ENCODE measurements around the gene SLC6A6. TPM values are rescaled to one million over a fixed set of nuclear protein-coding genes. Genes with fewer than 3 reads are reported as not detected.

Gene SLC6A6
- total RNA-seq, 4 donors from 2014 or later = 15.4 to 37.6 (median 20.9) TPM

DNA sequence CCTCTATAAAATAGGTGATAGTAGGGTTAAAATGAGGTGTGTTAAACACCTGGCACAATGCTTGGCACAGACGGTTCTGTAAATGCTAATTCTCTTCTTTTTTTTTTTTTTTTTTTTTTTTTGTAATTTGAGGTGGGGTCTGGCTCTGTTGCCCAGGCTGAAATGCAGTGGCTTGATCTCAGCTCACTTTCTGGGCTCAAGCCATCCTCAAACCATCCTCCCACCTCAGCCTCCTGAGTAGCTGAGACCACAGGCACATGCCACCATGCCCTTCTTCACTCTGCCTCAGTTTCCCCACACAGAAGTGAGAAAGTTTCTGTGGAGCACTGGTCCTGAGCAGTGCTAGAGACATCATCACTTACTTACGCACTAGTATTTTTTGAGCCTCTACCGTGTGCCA is 57.4 kb downstream of the SLC6A6 start:
- peaks cover 0 to 38% of the 10 kb centered on the region in 2 donors for H3K36me3 ChIP-seq
- TF ChIP-seq POLR2A (IDR thresholded peaks at IDR 0.05) (no peak), EP300 (IDR thresholded peaks at IDR 0.05) (no peak)
- TF ChIP-seq, protein P1, sequence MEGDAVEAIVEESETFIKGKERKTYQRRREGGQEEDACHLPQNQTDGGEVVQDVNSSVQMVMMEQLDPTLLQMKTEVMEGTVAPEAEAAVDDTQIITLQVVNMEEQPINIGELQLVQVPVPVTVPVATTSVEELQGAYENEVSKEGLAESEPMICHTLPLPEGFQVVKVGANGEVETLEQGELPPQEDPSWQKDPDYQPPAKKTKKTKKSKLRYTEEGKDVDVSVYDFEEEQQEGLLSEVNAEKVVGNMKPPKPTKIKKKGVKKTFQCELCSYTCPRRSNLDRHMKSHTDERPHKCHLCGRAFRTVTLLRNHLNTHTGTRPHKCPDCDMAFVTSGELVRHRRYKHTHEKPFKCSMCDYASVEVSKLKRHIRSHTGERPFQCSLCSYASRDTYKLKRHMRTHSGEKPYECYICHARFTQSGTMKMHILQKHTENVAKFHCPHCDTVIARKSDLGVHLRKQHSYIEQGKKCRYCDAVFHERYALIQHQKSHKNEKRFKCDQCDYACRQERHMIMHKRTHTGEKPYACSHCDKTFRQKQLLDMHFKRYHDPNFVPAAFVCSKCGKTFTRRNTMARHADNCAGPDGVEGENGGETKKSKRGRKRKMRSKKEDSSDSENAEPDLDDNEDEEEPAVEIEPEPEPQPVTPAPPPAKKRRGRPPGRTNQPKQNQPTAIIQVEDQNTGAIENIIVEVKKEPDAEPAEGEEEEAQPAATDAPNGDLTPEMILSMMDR (IDR thresholded peaks at IDR 0.05) = no peak
- peak overlapping the region in 1 of 4 donors; percentile 57 for H3K27ac ChIP-seq
- 30 to 43% methylated on average over 1 to 2 of the region's 3 CpGs for WGBS, 2 donors (ENCODE audit: low coverage in 1 of 2)
- H3K27me3 ChIP-seq = no peaks in the 10 kb centered on the region
- H3K4me3 ChIP-seq = no peak overlapping the region
- peaks cover 0 to 34% (median 12%) of the 10 kb centered on the region in 3 donors for H3K4me1 ChIP-seq
- H3K9me3 ChIP-seq = no peaks in the 10 kb centered on the region
- no peak for ATAC-seq

DNA sequence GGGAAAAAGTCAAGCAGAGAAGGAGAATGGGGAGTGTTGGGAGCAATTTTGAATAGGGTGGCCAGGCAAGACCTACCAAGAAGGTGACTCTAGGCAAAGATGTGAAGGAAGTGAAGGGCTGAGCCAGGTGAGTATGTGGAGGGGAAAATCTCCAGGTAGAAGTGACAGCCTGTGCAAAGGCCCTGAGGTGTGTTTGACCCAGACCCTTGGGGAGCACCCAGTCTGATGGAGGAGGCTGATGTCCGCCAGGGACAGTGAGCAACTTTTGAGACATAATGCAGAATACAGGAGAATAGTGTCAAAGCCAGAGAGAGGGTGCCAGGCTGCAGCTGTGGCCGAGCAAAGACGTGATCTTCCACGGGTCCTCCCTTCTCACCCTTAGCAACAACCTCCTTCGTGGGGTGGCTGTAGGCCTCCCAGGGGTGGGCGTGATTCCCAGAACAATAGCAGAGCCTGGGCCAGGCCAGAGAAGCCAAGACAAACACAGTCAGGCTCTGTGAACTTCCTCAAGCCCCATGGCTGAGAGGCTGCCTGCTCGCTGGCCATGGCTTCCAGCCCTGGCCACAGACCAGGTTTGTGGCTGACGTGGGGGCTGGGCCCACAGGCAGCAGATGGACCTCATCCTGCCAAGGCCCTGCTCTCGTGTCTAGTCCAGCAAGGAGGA is 58.1 kb downstream of the SLC6A6 start:
- 40 to 44% methylated on average over 5 to 7 of the region's 9 CpGs for WGBS, 2 donors (ENCODE audit: low coverage in 1 of 2)
- Histone ChIP-seq H3K9me3 (no peaks in the 10 kb centered on the region), H3K27ac (peak overlapping the region in 3 of 4 donors; percentile 20 to 57 (median 31)), H3K4me1 (peaks cover 0 to 27% (median 8%) of the 10 kb centered on the region in 3 donors), H3K27me3 (no peaks in the 10 kb centered on the region), H3K4me3 (no peak overlapping the region), H3K36me3 (peaks cover 0 to 45% of the 10 kb centered on the region in 2 donors)
- TF ChIP-seq, protein P1 (IDR thresholded peaks at IDR 0.05) = no peak
- TF ChIP-seq POLR2A (IDR thresholded peaks at IDR 0.05) = no peak
- TF ChIP-seq EP300 (IDR thresholded peaks at IDR 0.05) = no peak
- TF ChIP-seq POLR2AphosphoS5 (IDR thresholded peaks at IDR 0.05) = no peak
- ATAC-seq = peak; percentile 79

DNA sequence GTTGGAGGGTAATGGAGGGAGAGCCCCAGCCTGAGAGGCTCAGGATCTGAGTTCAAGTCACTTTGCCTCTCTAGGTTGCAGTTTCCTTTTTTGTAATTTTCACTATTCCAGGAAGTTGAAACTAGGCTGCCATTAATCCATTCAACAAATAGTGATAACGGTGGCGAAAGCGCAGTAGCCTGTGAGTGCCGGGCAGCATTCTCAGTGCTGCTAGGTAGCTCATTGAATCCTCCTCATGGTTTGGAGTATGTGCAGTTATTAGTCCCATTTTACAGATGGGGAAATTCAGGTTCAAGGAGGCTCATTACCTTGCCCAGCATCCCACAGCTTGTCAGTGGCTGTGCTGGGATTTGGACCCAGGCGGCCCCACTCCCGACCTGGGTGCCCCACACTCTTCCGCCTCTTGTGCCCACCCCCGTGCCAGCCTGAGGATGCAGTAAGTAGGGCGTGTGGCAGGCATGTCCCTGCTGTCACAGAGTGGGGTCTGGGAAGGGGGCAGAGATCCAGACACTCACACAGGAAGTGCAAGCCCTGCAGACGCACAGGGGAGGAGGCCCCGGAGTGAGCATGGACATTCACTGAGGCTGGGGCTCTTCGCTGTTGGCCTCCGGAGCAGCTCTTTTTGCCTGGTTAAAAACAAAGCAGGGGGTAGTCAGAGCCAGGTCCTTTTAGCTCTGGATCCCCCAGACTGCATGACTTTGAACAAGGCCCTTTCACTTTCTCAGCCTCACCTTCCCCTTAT is 58.8 kb downstream of the SLC6A6 start:
- no peaks in the 10 kb centered on the region for H3K9me3 ChIP-seq
- no peak for ATAC-seq
- H3K4me1 ChIP-seq = peaks cover 0 to 20% (median 6%) of the 10 kb centered on the region in 3 donors
- 74 to 78% methylated on average over 6 to 9 of the region's 13 CpGs for WGBS, 2 donors (ENCODE audit: low coverage in 1 of 2)
- H3K36me3 ChIP-seq = peaks cover 0 to 48% of the 10 kb centered on the region in 2 donors
- TF ChIP-seq POLR2AphosphoS5 (IDR thresholded peaks at IDR 0.05) (no peak), POLR2A (IDR thresholded peaks at IDR 0.05) (no peak), EP300 (IDR thresholded peaks at IDR 0.05) (no peak)
- TF ChIP-seq, protein P1 (IDR thresholded peaks at IDR 0.05) = no peak
- H3K27ac ChIP-seq = peak overlapping the region in 3 of 4 donors; percentile 20 to 57 (median 31)
- H3K27me3 ChIP-seq = no peaks in the 10 kb centered on the region
- H3K4me3 ChIP-seq = no peak overlapping the region

DNA sequence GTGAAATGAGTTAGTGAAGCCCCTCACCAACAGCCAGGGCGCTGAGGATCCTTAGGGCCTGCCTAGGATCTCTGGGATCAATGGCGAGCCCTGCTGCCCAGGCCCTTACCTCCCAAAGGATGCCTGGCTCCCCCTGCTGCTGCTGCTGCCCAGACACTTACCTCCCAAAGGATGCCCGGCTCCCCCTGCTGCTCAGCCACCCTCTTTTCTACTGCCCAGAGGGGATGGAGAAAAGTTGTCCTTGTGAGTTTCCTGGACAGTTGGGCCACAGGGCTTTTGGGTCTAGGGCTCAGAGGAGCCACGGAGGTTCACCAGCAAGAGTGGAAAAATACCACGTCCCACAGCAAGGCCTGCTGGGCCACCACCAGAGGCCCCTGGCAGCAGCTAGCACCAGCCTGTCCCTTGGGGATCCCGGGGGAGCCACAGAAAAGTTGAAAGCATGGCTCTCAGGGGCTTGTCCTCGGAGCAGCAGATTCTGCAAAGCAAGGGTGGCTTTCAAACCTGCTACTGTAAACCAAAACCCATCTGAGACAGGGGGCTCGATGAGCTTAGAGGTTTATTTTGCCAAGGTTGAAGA is 59.4 kb downstream of the SLC6A6 start:
- H3K27me3 ChIP-seq = no peaks in the 10 kb centered on the region
- no peaks in the 10 kb centered on the region for H3K9me3 ChIP-seq
- H3K4me1 ChIP-seq = peaks cover 0 to 19% (median 6%) of the 10 kb centered on the region in 3 donors
- H3K27ac ChIP-seq = peak overlapping the region in 1 of 4 donors; percentile 57
- H3K4me3 ChIP-seq = no peak overlapping the region
- no peak for TF ChIP-seq POLR2A (IDR thresholded peaks at IDR 0.05)
- TF ChIP-seq, protein P1 (IDR thresholded peaks at IDR 0.05) = peak in 3 of 4 experiments; percentile 35 to 69 (median 61)
- TF ChIP-seq POLR2AphosphoS5 (IDR thresholded peaks at IDR 0.05) = no peak
- WGBS, 2 donors (ENCODE audit: low coverage in 1 of 2) = 71 to 100% methylated on average over 1 to 2 of the region's 8 CpGs
- no peak for ATAC-seq
- H3K36me3 ChIP-seq = peaks cover 0 to 55% of the 10 kb centered on the region in 2 donors

Data from gastroesophageal sphincter (tissue), 4 donors.